Liver (tissue), 9 donors: ENCODE results near the gene ROBO2. TPM values are rescaled to one million over a fixed set of nuclear protein-coding genes. Genes with fewer than 3 reads are reported as not detected.

ENCODE experiments used
- DNase-seq: peaks from one replicate; pipeline ENCODE4 v3.0.0-alpha.2; 2017; ENCODE audit warnings: low spot score
- H3K27ac ChIP-seq, 2 donors: one replicate each; pipeline ENCODE4 v1.7.0; 2013; ENCODE audit warnings: inconsistent platforms in 2 of 2, low read length in 2 of 2, control low read depth in 1 of 2, low read depth in 1 of 2, mild to moderate bottlenecking in 1 of 2
- H3K27me3 ChIP-seq, 4 donors: one replicate each; pipeline versions ENCODE4 v1.6.1 to v1.7.0; 2013; ENCODE audit warnings: low read length in 3 of 4, inconsistent platforms in 1 of 4, mild to moderate bottlenecking in 1 of 4, moderate library complexity in 1 of 4; ENCODE audit not compliant: control insufficient read depth in 4 of 4, insufficient read depth in 4 of 4
- H3K36me3 ChIP-seq, 4 donors: one replicate each; pipeline versions ENCODE4 v1.6.1 to v1.7.0; 2013; ENCODE audit warnings: low read length in 3 of 4, mild to moderate bottlenecking in 3 of 4, low read depth in 1 of 4, moderate library complexity in 1 of 4; ENCODE audit not compliant: control insufficient read depth in 4 of 4, insufficient read depth in 3 of 4
- H3K4me1 ChIP-seq, 4 donors: one replicate each; pipeline versions ENCODE4 v1.6.1 to v1.7.0; 2013; ENCODE audit warnings: low read length in 3 of 4, mild to moderate bottlenecking in 3 of 4, moderate library complexity in 1 of 4; ENCODE audit not compliant: control insufficient read depth in 4 of 4, insufficient read depth in 4 of 4
- H3K4me3 ChIP-seq, 3 donors: one replicate each; pipeline versions ENCODE4 v1.6.1 to v1.7.0; 2013; ENCODE audit warnings: low read length in 3 of 3, control low read depth in 1 of 3, low read depth in 1 of 3, mild to moderate bottlenecking in 1 of 3
- H3K9ac ChIP-seq, 2 donors: one replicate each; pipeline ENCODE4 v1.7.0; 2013; ENCODE audit warnings: low read length in 2 of 2, mild to moderate bottlenecking in 2 of 2, moderate library complexity in 2 of 2, control low read depth in 1 of 2, low read depth in 1 of 2
- H3K9me3 ChIP-seq, 4 donors: one replicate each; pipeline versions ENCODE4 v1.6.1 to v1.7.0; 2013; ENCODE audit warnings: low read length in 3 of 4; ENCODE audit not compliant: control insufficient read depth in 4 of 4
- ATF3 ChIP-seq: IDR thresholded peaks from 2 replicates; pipeline ENCODE4 v1.6.1; 2016; ENCODE audit warnings: antibody characterized with exemption
- EGR1 ChIP-seq, 2 donors: IDR thresholded peaks; 2 replicates each; pipeline ENCODE4 v1.6.1; 2016 to 2018; ENCODE audit warnings: antibody characterized with exemption in 2 of 2, low read depth in 2 of 2
- FOXA1 ChIP-seq: IDR thresholded peaks from 2 replicates; pipeline ENCODE4 v1.6.1; 2016; ENCODE audit warnings: antibody characterized with exemption
- FOXA2 ChIP-seq: IDR thresholded peaks from 2 replicates; pipeline ENCODE4 v1.6.1; 2016; ENCODE audit warnings: antibody characterized with exemption
- HNF4A ChIP-seq, 2 donors: conservative IDR thresholded peaks; 2 replicates each; pipeline ENCODE4 v1.6.1; 2016; ENCODE audit warnings: antibody characterized with exemption in 2 of 2, mild to moderate bottlenecking in 2 of 2
- HNF4G ChIP-seq: IDR thresholded peaks from 2 replicates; pipeline ENCODE4 v1.6.1; 2016; ENCODE audit warnings: antibody characterized with exemption
- NR2F2 ChIP-seq: IDR thresholded peaks from 2 replicates; pipeline ENCODE4 v1.6.1; 2016; ENCODE audit warnings: antibody characterized with exemption
- RXRA ChIP-seq, 2 donors: IDR thresholded peaks; 2 replicates each; pipeline ENCODE4 v1.6.1; 2017 to 2018; ENCODE audit warnings: antibody characterized with exemption in 2 of 2, mild to moderate bottlenecking in 1 of 2
- SP1 ChIP-seq: IDR thresholded peaks from 2 replicates; pipeline ENCODE4 v1.6.1; 2018; ENCODE audit warnings: antibody characterized with exemption, mild to moderate bottlenecking
- YY1 ChIP-seq: IDR thresholded peaks from 2 replicates; pipeline ENCODE4 v1.6.1; 2016; ENCODE audit warnings: antibody characterized with exemption, mild to moderate bottlenecking
- WGBS: extraction: QIAGEN DNeasy Blood & Tissue Kit; methylation state at CpG from one replicate; pipeline ENCODE4 v1.1.7; 2013; 5-methylcytosine and 5-hydroxymethylcytosine counted together
- polyA plus RNA-seq, 2 donors: library from polyadenylated mRNA; stranded (reverse) in 1 of 2; unstranded in 1 of 2; fragments of 200-250 nt in 1 of 2; fragments of >200 nt in 1 of 2; fragmentation: Nextera tagmentation in 1 of 2; extraction: Ambion mirVana in 1 of 2; gene quantifications; one replicate each; pipeline versions ENCODE4 v1.2.1 to v1.2.3, GENCODE V29; 2013 to 2015
- total RNA-seq, 2 donors: library from RNA; depleted of rRNA; stranded (reverse); fragments of >200 nt; gene quantifications; one replicate each; pipeline ENCODE4 v1.2.3, GENCODE V29; 2014
- TF ChIP-seq, protein P1 (sequence below): IDR thresholded peaks from 2 replicates; pipeline ENCODE4 v1.6.1; 2016; ENCODE audit warnings: antibody characterized with exemption
- TF ChIP-seq, protein P2 (sequence below): fragments of 150-350 bp; IDR thresholded peaks from 2 replicates; pipeline ENCODE4 v1.5.1; 2017; ENCODE audit warnings: improper control_type of control experiment, low read depth, low read length; ENCODE audit not compliant: missing input control
- TF ChIP-seq, protein P3 (sequence below): IDR thresholded peaks from 2 replicates; pipeline ENCODE4 v1.6.1; 2016; ENCODE audit warnings: antibody characterized with exemption, mild to moderate bottlenecking
- donor health status: healthy.
- donor health status: healthy.
- donor health status: healthy.
- donor health status: healthy.
- donor health status: healthy.

The ROBO2 gene
- total and polyA plus RNA-seq, 4 donors = 0.22 to 19.4 (median 1.1) TPM

- Histone ChIP-seq H3K9me3 (no peaks in the 10 kb centered on the region), H3K27ac (no peak overlapping the region), H3K4me3 (no peak overlapping the region), H3K36me3 (no peaks in the 10 kb centered on the region), H3K27me3 (peaks cover 0 to 11% (median under 1%) of the 10 kb centered on the region in 4 donors), H3K4me1 (no peaks in the 10 kb centered on the region), H3K9ac (no peak overlapping the region)
- DNase-seq = no peak
- TF ChIP-seq FOXA1 = no peak
- no peak for TF ChIP-seq ATF3
- no peak for TF ChIP-seq HNF4G
- TF ChIP-seq EGR1 (IDR thresholded peaks at IDR 0.05; ENCODE audit: low read depth in 2 of 2) = no peak
- 96% methylated on average over 3 of the region's 3 CpGs for WGBS
Measured at GRCh38 chr3:77045686-77046085, 5.8 kb downstream of the ROBO2 start.

- no peak for DNase-seq
- Histone ChIP-seq H3K4me1 (no peaks in the 10 kb centered on the region), H3K9me3 (no peaks in the 10 kb centered on the region), H3K4me3 (no peak overlapping the region), H3K27me3 (peaks cover 0 to 2% (median 0%) of the 10 kb centered on the region in 4 donors), H3K27ac (no peak overlapping the region), H3K36me3 (no peaks in the 10 kb centered on the region), H3K9ac (no peak overlapping the region)
- TF ChIP-seq YY1 (no peak), RXRA (IDR thresholded peaks at IDR 0.05) (no peak)
- WGBS = 45% methylated on average over 5 of the region's 5 CpGs
Measured at GRCh38 chr3:77048186-77048585, 8.3 kb downstream of the ROBO2 start.

- Histone ChIP-seq H3K4me1 (no peaks in the 10 kb centered on the region), H3K9ac (no peak overlapping the region), H3K36me3 (no peaks in the 10 kb centered on the region), H3K4me3 (no peak overlapping the region), H3K27ac (no peak overlapping the region), H3K9me3 (no peaks in the 10 kb centered on the region), H3K27me3 (no peaks in the 10 kb centered on the region)
- no peak for DNase-seq
- WGBS = 93% methylated on average over 5 of the region's 5 CpGs
- no peak for TF ChIP-seq SP1
- TF ChIP-seq, protein P1, sequence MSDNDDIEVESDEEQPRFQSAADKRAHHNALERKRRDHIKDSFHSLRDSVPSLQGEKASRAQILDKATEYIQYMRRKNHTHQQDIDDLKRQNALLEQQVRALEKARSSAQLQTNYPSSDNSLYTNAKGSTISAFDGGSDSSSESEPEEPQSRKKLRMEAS = no peak
- TF ChIP-seq NR2F2 = no peak
- TF ChIP-seq FOXA2 = no peak
- TF ChIP-seq HNF4A (conservative IDR thresholded peaks at IDR 0.05) = no peak
- TF ChIP-seq, protein P2, sequence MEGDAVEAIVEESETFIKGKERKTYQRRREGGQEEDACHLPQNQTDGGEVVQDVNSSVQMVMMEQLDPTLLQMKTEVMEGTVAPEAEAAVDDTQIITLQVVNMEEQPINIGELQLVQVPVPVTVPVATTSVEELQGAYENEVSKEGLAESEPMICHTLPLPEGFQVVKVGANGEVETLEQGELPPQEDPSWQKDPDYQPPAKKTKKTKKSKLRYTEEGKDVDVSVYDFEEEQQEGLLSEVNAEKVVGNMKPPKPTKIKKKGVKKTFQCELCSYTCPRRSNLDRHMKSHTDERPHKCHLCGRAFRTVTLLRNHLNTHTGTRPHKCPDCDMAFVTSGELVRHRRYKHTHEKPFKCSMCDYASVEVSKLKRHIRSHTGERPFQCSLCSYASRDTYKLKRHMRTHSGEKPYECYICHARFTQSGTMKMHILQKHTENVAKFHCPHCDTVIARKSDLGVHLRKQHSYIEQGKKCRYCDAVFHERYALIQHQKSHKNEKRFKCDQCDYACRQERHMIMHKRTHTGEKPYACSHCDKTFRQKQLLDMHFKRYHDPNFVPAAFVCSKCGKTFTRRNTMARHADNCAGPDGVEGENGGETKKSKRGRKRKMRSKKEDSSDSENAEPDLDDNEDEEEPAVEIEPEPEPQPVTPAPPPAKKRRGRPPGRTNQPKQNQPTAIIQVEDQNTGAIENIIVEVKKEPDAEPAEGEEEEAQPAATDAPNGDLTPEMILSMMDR = no peak
- TF ChIP-seq HNF4G = no peak
- no peak for TF ChIP-seq ATF3
- TF ChIP-seq, protein P3, sequence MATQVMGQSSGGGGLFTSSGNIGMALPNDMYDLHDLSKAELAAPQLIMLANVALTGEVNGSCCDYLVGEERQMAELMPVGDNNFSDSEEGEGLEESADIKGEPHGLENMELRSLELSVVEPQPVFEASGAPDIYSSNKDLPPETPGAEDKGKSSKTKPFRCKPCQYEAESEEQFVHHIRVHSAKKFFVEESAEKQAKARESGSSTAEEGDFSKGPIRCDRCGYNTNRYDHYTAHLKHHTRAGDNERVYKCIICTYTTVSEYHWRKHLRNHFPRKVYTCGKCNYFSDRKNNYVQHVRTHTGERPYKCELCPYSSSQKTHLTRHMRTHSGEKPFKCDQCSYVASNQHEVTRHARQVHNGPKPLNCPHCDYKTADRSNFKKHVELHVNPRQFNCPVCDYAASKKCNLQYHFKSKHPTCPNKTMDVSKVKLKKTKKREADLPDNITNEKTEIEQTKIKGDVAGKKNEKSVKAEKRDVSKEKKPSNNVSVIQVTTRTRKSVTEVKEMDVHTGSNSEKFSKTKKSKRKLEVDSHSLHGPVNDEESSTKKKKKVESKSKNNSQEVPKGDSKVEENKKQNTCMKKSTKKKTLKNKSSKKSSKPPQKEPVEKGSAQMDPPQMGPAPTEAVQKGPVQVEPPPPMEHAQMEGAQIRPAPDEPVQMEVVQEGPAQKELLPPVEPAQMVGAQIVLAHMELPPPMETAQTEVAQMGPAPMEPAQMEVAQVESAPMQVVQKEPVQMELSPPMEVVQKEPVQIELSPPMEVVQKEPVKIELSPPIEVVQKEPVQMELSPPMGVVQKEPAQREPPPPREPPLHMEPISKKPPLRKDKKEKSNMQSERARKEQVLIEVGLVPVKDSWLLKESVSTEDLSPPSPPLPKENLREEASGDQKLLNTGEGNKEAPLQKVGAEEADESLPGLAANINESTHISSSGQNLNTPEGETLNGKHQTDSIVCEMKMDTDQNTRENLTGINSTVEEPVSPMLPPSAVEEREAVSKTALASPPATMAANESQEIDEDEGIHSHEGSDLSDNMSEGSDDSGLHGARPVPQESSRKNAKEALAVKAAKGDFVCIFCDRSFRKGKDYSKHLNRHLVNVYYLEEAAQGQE = no peak
Measured at GRCh38 chr3:77051591-77051990, 11.7 kb downstream of the ROBO2 start.
